Activated CD8-positive, alpha-beta memory T cell treated with anti-CD3 and anti-CD28 coated beads, Interleukin-2, amount 50 U/mL, for 48 hours (primary cell): ENCODE results near the gene TMF1.

Source experiments
- DNase-seq: peaks from one replicate; pipeline ENCODE4 v3.0.0-alpha.2; 2020

TMF1 gene

GRCh38 chr3:68972358-68972979, 79.7 kb downstream of the TMF1 start:
- peak; percentile 74 for DNase-seq
